WERI-Rb-1 (cell line): ENCODE results near the gene DLGAP4.

Experiments
- DNase-seq: peaks from one replicate; pipeline ENCODE4 v3.0.0-alpha.2; 2020
- H3K27ac ChIP-seq: fragments of 250-450 bp; sonication (Bioruptor Pico); 2 replicates; pipeline ENCODE4 v1.5.1; 2020; ENCODE audit warnings: mild to moderate bottlenecking, moderate library complexity
- H3K27me3 ChIP-seq: fragments of 250-450 bp; sonication (Bioruptor Pico); 2 replicates; pipeline ENCODE4 v1.5.1; 2021; ENCODE audit warnings: mild to moderate bottlenecking, low read depth, moderate library complexity; ENCODE audit not compliant: insufficient read depth, severe bottlenecking
- H3K36me3 ChIP-seq: fragments of 250-450 bp; sonication (Bioruptor Pico); 2 replicates; pipeline ENCODE4 v1.5.1; 2020; ENCODE audit warnings: mild to moderate bottlenecking, moderate library complexity
- H3K4me3 ChIP-seq: 2 replicates; pipeline ENCODE4 v1.5.1; 2011; ENCODE audit warnings: low read depth, mild to moderate bottlenecking, control low read depth, low read length
- H3K9me3 ChIP-seq: fragments of 250-450 bp; sonication (Bioruptor Pico); 2 replicates; pipeline ENCODE4 v1.5.1; 2021; ENCODE audit warnings: mild to moderate bottlenecking, moderate library complexity; ENCODE audit not compliant: severe bottlenecking
- CTCF ChIP-seq: IDR thresholded peaks from 2 replicates; pipeline ENCODE4 v1.5.1; 2011; ENCODE audit warnings: low read depth, mild to moderate bottlenecking, control low read depth, inconsistent platforms, low read length

DLGAP4 gene

GRCh38 chr20:36425166-36425565 lies 119.0 kb downstream of the DLGAP4 start:
- no peak for DNase-seq
- TF ChIP-seq CTCF = no peak
- Histone ChIP-seq H3K27ac (no peak overlapping the region), H3K36me3 (no peaks in the 10 kb centered on the region), H3K4me3 (no peak overlapping the region), H3K27me3 (no peaks in the 10 kb centered on the region), H3K9me3 (no peaks in the 10 kb centered on the region)

- Histone ChIP-seq H3K36me3 (no peaks in the 10 kb centered on the region), H3K27ac (no peak overlapping the region), H3K9me3 (no peaks in the 10 kb centered on the region), H3K4me3 (no peak overlapping the region), H3K27me3 (no peaks in the 10 kb centered on the region)
- DNase-seq = no peak
- TF ChIP-seq CTCF = no peak
These were observed 125.5 kb downstream of the DLGAP4 start for GRCh38 chr20:36431604-36432003.

- no peak for TF ChIP-seq CTCF
These were observed 126.0 kb downstream of the DLGAP4 start for GRCh38 chr20:36432096-36432495.

GRCh38 chr20:36434383-36434782 lies 128.2 kb downstream of the DLGAP4 start:
- no peak for DNase-seq
- Histone ChIP-seq H3K27ac (no peak overlapping the region), H3K9me3 (no peaks in the 10 kb centered on the region), H3K36me3 (no peaks in the 10 kb centered on the region), H3K27me3 (no peaks in the 10 kb centered on the region), H3K4me3 (no peak overlapping the region)
- no peak for TF ChIP-seq CTCF

More at GRCh38 chr20:36432096-36432495, 126.0 kb downstream of the DLGAP4 start:
- Histone ChIP-seq H3K27me3 (no peaks in the 10 kb centered on the region), H3K27ac (no peak overlapping the region), H3K9me3 (no peaks in the 10 kb centered on the region), H3K36me3 (no peaks in the 10 kb centered on the region), H3K4me3 (no peak overlapping the region)
- no peak for DNase-seq

GRCh38 chr20:36435124-36435523 lies 129.0 kb downstream of the DLGAP4 start:
- Histone ChIP-seq H3K9me3 (no peaks in the 10 kb centered on the region), H3K4me3 (no peak overlapping the region), H3K27ac (no peak overlapping the region), H3K27me3 (no peaks in the 10 kb centered on the region), H3K36me3 (no peaks in the 10 kb centered on the region)
- DNase-seq = no peak
- TF ChIP-seq CTCF = no peak
